ENCODE measurements around the gene DCST1. TPM values are rescaled to one million over a fixed set of nuclear protein-coding genes. Genes with fewer than 3 reads are reported as not detected.

Gene DCST1
- total RNA-seq, 2 experiments from 2014 or later = not detected

- no peaks in the 10 kb centered on the region for H4K20me1 ChIP-seq (ENCODE audit: insufficient read depth, low read length)
- BruUV-seq (replicated peaks) = TSS peak; percentile 88
- peaks cover 7% of the 10 kb centered on the region; the same call in 1 of the 2 replicates for H3K79me2 ChIP-seq (ENCODE audit: insufficient read depth, low read depth, low read length)
- peak overlapping the region; percentile 84 for H3K4me3 ChIP-seq (ENCODE audit: low read depth, low read length, poor library complexity, severe bottlenecking)
- TF ChIP-seq, protein P1, sequence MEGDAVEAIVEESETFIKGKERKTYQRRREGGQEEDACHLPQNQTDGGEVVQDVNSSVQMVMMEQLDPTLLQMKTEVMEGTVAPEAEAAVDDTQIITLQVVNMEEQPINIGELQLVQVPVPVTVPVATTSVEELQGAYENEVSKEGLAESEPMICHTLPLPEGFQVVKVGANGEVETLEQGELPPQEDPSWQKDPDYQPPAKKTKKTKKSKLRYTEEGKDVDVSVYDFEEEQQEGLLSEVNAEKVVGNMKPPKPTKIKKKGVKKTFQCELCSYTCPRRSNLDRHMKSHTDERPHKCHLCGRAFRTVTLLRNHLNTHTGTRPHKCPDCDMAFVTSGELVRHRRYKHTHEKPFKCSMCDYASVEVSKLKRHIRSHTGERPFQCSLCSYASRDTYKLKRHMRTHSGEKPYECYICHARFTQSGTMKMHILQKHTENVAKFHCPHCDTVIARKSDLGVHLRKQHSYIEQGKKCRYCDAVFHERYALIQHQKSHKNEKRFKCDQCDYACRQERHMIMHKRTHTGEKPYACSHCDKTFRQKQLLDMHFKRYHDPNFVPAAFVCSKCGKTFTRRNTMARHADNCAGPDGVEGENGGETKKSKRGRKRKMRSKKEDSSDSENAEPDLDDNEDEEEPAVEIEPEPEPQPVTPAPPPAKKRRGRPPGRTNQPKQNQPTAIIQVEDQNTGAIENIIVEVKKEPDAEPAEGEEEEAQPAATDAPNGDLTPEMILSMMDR (conservative IDR thresholded peaks at IDR 0.05; ENCODE audit: low read length) = no peak
- TF ChIP-seq EZH2phosphoT487 (IDR thresholded peaks at IDR 0.05; ENCODE audit: borderline replicate concordance, low read depth, low read length) = no peak
- no peak overlapping the region for H3K27ac ChIP-seq (ENCODE audit: low read depth, low read length, poor library complexity, severe bottlenecking)
- H3K36me3 ChIP-seq (ENCODE audit: insufficient read depth, low read length) = peaks cover 10% of the 10 kb centered on the region; the same call in 1 of the 2 replicates
- DNase-seq (ENCODE audit: low spot score) = peak; percentile 58
- H3K4me1 ChIP-seq (ENCODE audit: insufficient read depth, low read length, poor library complexity, severe bottlenecking) = peaks cover 32% of the 10 kb centered on the region
- no peaks in the 10 kb centered on the region for H3K9me3 ChIP-seq (ENCODE audit: low read length)
- H2AFZ ChIP-seq (ENCODE audit: low read length) = peak overlapping the region; percentile 66; the same call in 1 of the 2 replicates
- no peaks in the 10 kb centered on the region for H3K9me2 ChIP-seq (ENCODE audit: insufficient read depth, low read length)
- ChIA-PET POLR2A (interaction anchor here (1.1 to 1.5 kb wide), 4 partner anchors 13 to 21 kb away, joined by 3 to 5 read pairs (median 4); partner anchors contain the start of gene ADAM15), CTCF (ENCODE audit: unreplicated experiment) (no interaction called here)
- H3K4me2 ChIP-seq (ENCODE audit: low read length) = peak overlapping the region; percentile 90
- intact Hi-C loops (cut with micrococcal nuclease; ENCODE audit: unreplicated experiment) = loop anchor here (5.0 kb wide), 4 partner anchors 82 to 457 kb away; partner anchors contain the start of genes ADAR, FLAD1 and PYGO2
Measured at GRCh38 chr1:155064111-155064831, 30.6 kb downstream of the DCST1 start.

GRCh38 chr1:155064832-155065429, 31.3 kb downstream of the DCST1 start:
- no peak overlapping the region for H2AFZ ChIP-seq (ENCODE audit: low read length)
- peaks cover 16% of the 10 kb centered on the region; the same call in 1 of the 2 replicates for H3K36me3 ChIP-seq (ENCODE audit: insufficient read depth, low read length)
- DNase-seq (ENCODE audit: low spot score) = no peak
- peaks cover 7% of the 10 kb centered on the region; the same call in 1 of the 2 replicates for H3K79me2 ChIP-seq (ENCODE audit: insufficient read depth, low read depth, low read length)
- peak overlapping the region; percentile 84 for H3K4me3 ChIP-seq (ENCODE audit: low read depth, low read length, poor library complexity, severe bottlenecking)
- H3K4me2 ChIP-seq (ENCODE audit: low read length) = peak overlapping the region; percentile 90
- H3K27ac ChIP-seq (ENCODE audit: low read depth, low read length, poor library complexity, severe bottlenecking) = no peak overlapping the region
- H3K4me1 ChIP-seq (ENCODE audit: insufficient read depth, low read length, poor library complexity, severe bottlenecking) = peaks cover 33% of the 10 kb centered on the region
- ChIA-PET POLR2A (interaction anchor here (1.1 to 1.4 kb wide), 2 partner anchors 14 to 17 kb away, joined by 4 read pairs; partner anchors contain the start of gene ADAM15), CTCF (ENCODE audit: unreplicated experiment) (no interaction called here)
- no peaks in the 10 kb centered on the region for H3K9me3 ChIP-seq (ENCODE audit: low read length)
- no peaks in the 10 kb centered on the region for H4K20me1 ChIP-seq (ENCODE audit: insufficient read depth, low read length)
- intact Hi-C loops (cut with micrococcal nuclease; ENCODE audit: unreplicated experiment) = loop anchor here (5.0 kb wide), 4 partner anchors 83 to 458 kb away; partner anchors contain the start of genes ADAR, FLAD1 and PYGO2
- H3K9me2 ChIP-seq (ENCODE audit: insufficient read depth, low read length) = no peaks in the 10 kb centered on the region
- no peak for TF ChIP-seq EZH2phosphoT487 (IDR thresholded peaks at IDR 0.05; ENCODE audit: borderline replicate concordance, low read depth, low read length)
- BruUV-seq (replicated peaks) = no TSS peak

- no peak for DNase-seq (ENCODE audit: low spot score)
- Histone ChIP-seq H3K4me3 (ENCODE audit: low read depth, low read length, poor library complexity, severe bottlenecking) (no peak overlapping the region), H3K79me2 (ENCODE audit: insufficient read depth, low read depth, low read length) (peaks cover 7% of the 10 kb centered on the region; the same call in 1 of the 2 replicates), H4K20me1 (ENCODE audit: insufficient read depth, low read length) (no peaks in the 10 kb centered on the region), H3K9me3 (ENCODE audit: low read length) (no peaks in the 10 kb centered on the region), H3K27ac (ENCODE audit: low read depth, low read length, poor library complexity, severe bottlenecking) (no peak overlapping the region), H2AFZ (ENCODE audit: low read length) (no peak overlapping the region), H3K36me3 (ENCODE audit: insufficient read depth, low read length) (peaks cover 17% of the 10 kb centered on the region; the same call in 1 of the 2 replicates), H3K9me2 (ENCODE audit: insufficient read depth, low read length) (no peaks in the 10 kb centered on the region), H3K4me2 (ENCODE audit: low read length) (no peak overlapping the region), H3K4me1 (ENCODE audit: insufficient read depth, low read length, poor library complexity, severe bottlenecking) (peaks cover 45% of the 10 kb centered on the region)
- CTCF ChIA-PET (ENCODE audit: unreplicated experiment) = interaction anchor here (0.6 to 1.1 kb wide), 2 partner anchors 9 to 14 kb away, joined by 3 read pairs; no protein-coding TSS in a partner anchor
- BruUV-seq (replicated peaks) = no TSS peak
- POLR2A ChIA-PET = no interaction called here
- TF ChIP-seq, protein P1 (conservative IDR thresholded peaks at IDR 0.05; ENCODE audit: low read length) = no peak
- no peak for TF ChIP-seq EZH2phosphoT487 (IDR thresholded peaks at IDR 0.05; ENCODE audit: borderline replicate concordance, low read depth, low read length)
- intact Hi-C loops (cut with micrococcal nuclease; ENCODE audit: unreplicated experiment) = no loop called here
Measured at GRCh38 chr1:155066777-155067176, 33.2 kb downstream of the DCST1 start.
